ENCODE data around the gene ATF6. TPM values are rescaled to one million over a fixed set of nuclear protein-coding genes. Genes with fewer than 3 reads are reported as not detected.

ATF6 gene
- total and polyA plus RNA-seq, 2 of the 8 experiments (the other 6 are each of a cell fraction or from before 2014, with no cell fraction given): 4.6 to 10.0 TPM

- Histone ChIP-seq H3K4me2 (ENCODE audit: insufficient read depth in 1 of 2, low read depth in 2 of 2, low read length in 2 of 2) (no peak overlapping the region), H3K27me3 (replicated peaks in 1 of 4; ENCODE audit: control insufficient read depth in 3 of 4, extremely low read depth in 1 of 4, insufficient read depth in 3 of 4, low read length in 3 of 4) (no peaks in the 10 kb centered on the region), H3K56ac (replicated peaks; ENCODE audit: insufficient read length, low read depth, low read length) (no peak overlapping the region), H2BK15ac (ENCODE audit: low read length) (no peak overlapping the region), H3K27ac (ENCODE audit: low read depth, low read length) (no peak overlapping the region), H4K20me1 (replicated peaks in 1 of 2; ENCODE audit: control insufficient read depth in 1 of 2, insufficient read depth in 2 of 2, low read length in 2 of 2) (no peaks in the 10 kb centered on the region), H3K9me3 (ENCODE audit: insufficient read depth in 2 of 2, low read depth in 1 of 2, low read length in 1 of 2) (no peaks in the 10 kb centered on the region), H3K18ac (ENCODE audit: extremely low read depth, low read length) (no peak overlapping the region), H2BK20ac (ENCODE audit: low read length) (no peak overlapping the region), H3K23ac (ENCODE audit: insufficient read length) (no peak overlapping the region), H2AFZ (ENCODE audit: low read length) (no peak overlapping the region), H4K91ac (replicated peaks; ENCODE audit: insufficient read length, low read length) (no peak overlapping the region), H3K9ac (replicated peaks in 1 of 4; ENCODE audit: extremely low read depth in 1 of 4, low read depth in 3 of 4, low read length in 3 of 4) (no peak overlapping the region), H3K4me3 (ENCODE audit: extremely low read depth in 1 of 4, insufficient read depth in 2 of 4, low read depth in 3 of 4, low read length in 4 of 4) (no peak overlapping the region), H3K36me3 (ENCODE audit: control insufficient read depth in 2 of 4, insufficient read depth in 4 of 4, low read length in 3 of 4) (no peaks in the 10 kb centered on the region; a peak in 2 of 8 replicates), H3K23me2 (ENCODE audit: low read depth, low read length) (no peaks in the 10 kb centered on the region), H2AK5ac (ENCODE audit: low read depth, low read length) (no peak overlapping the region), H3K79me1 (ENCODE audit: low read depth, low read length) (no peaks in the 10 kb centered on the region), H2BK120ac (replicated peaks; ENCODE audit: low read depth, low read length) (no peak overlapping the region), H3K4me1 (replicated peaks in 1 of 4; ENCODE audit: control insufficient read depth in 3 of 4, insufficient read depth in 4 of 4, low read length in 3 of 4) (no peaks in the 10 kb centered on the region), H3K14ac (ENCODE audit: insufficient read length) (no peak overlapping the region), H3K79me2 (ENCODE audit: control insufficient read depth in 1 of 2, insufficient read depth in 2 of 2, low read length in 2 of 2) (no peaks in the 10 kb centered on the region), H2BK5ac (ENCODE audit: low read depth, low read length) (no peak overlapping the region), H2BK12ac (ENCODE audit: low read depth, low read length) (no peak overlapping the region), H3K4ac (replicated peaks; ENCODE audit: insufficient read length, low read depth, low read length) (no peak overlapping the region), H4K5ac (ENCODE audit: insufficient read length, low read depth, low read length) (no peak overlapping the region), H4K8ac (ENCODE audit: extremely low read depth, insufficient read depth, low read length) (no peak overlapping the region)
- ChIA-PET CTCF (ENCODE audit: partially characterized antibody) (interaction anchor here (1.5 kb wide), 1 partner anchor 43 kb away, joined by 3 read pairs; no protein-coding TSS in a partner anchor), POLR2A (ENCODE audit: partially characterized antibody) (interaction anchor here (0.5 kb wide), 1 partner anchor 32 kb away, joined by 3 read pairs; no protein-coding TSS in a partner anchor)
- WGBS, 2 experiments (ENCODE audit: extremely low coverage in 1 of 2, insufficient coverage in 1 of 2, insufficient read length in 1 of 2, insufficient replicate concordance in 2 of 2, low coverage in 1 of 2, low lambda C conversion rate in 2 of 2, missing lambda C conversion rate in 1 of 2): 89% methylated on average over 11 of the region's 11 CpGs; no CpG with 5 or more reads in 1 of the 2 experiments
- FAIRE-seq (no peak), DNase-seq (ENCODE audit: low read depth in 1 of 2, low spot score in 2 of 2) (no peak)
- no peak for TF ChIP-seq MAFK (IDR thresholded peaks at IDR 0.05; ENCODE audit: low read depth, low read length)
- no peak for TF ChIP-seq BACH1 (IDR thresholded peaks at IDR 0.05; ENCODE audit: low read length)
- no peak for TF ChIP-seq ZNF274 (IDR thresholded peaks at IDR 0.05; ENCODE audit: borderline replicate concordance, extremely low read depth, low read length)
- TF ChIP-seq BCL11A (IDR thresholded peaks at IDR 0.05; ENCODE audit: low read depth in 2 of 2, low read length in 2 of 2): no peak
- no peak for TF ChIP-seq RNF2 (IDR thresholded peaks at IDR 0.05; ENCODE audit: borderline replicate concordance, low read depth, low read length, missing control alignments, poor library complexity, severe bottlenecking)
- no peak for TF ChIP-seq RXRA (IDR thresholded peaks at IDR 0.05; ENCODE audit: insufficient read depth, low read depth, low read length)
- no peak for TF ChIP-seq SIN3A (conservative IDR thresholded peaks at IDR 0.05 in 1 of 2, IDR thresholded peaks at IDR 0.05 in 1 of 2; ENCODE audit: low read depth in 1 of 2, low read length in 2 of 2)
- TF ChIP-seq TEAD4 (IDR thresholded peaks at IDR 0.05; ENCODE audit: low read depth, low read length): no peak
Measured at GRCh38 chr1:161993576-161993975, 227.5 kb downstream of the ATF6 start.

All from H1 (cell line).